HG02623 (cell line): ENCODE data around the gene POC1A.

Source experiments
- ATAC-seq: cut with Tn5 transposase; IDR thresholded peaks from one replicate; pipeline ENCODE4 v1.9.1; 2021; ENCODE audit warnings: moderate library complexity; ENCODE audit not compliant: unreplicated experiment

POC1A gene

GRCh38 chr3:52132041-52132440, 22.2 kb downstream of the POC1A start:
- no peak for ATAC-seq

DNA sequence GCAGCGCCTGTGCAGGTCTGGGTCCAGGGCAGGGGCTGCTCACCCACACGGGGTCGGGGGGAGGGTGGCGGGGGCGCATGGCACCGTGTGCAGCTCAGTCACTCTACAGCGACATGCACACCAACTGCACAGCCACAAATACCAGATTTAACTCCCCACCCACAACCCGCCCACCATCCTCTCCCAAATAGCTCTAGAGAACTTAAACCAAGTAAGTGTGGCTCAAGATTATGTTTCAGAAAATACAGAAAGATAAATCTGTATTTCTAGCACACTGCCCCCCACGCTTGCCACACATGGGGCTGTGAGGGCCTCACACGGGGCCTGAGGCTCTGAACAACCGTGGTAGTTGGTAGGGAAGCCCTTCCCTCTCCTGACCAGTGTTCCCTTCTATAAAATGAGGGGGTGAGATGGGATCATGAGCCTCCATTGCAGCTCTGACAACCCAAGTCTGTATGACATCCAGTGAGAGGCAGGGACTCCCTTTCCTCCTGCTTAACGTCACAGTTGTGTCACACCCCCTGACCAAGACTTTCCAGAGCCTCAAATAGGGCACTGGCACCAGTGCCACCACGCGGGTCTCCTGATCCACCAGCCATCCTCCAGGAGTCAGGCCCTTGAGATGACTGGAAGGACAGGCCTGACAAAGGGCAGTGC, 23.1 kb downstream of the POC1A start:
- no peak for ATAC-seq

DNA sequence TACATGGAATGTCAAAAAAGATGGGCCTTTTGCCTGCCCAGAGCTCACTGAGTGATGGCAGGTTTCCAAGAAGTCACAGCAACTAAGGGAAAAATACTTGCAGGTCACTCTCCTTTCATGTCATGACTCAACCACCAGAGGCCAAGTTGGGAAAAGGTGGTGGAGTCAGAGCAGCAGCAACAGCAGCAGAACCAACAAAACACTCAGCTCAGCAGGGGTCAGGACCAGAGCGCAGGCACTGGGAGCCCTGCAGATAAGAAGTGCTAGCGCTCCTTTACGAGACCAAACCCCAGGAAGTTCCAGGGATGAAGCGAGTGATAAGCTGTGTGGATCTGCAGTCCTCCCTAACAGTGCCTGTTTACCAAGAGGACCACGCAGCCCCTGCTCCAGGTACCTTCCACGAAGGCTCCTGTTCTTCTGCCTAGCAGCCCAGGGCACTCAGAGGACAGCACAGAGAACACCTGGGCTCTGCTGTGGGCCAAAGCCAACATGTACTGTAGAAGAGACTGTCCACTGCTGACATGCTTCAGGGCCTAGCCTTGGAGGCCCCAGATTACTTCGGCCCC, 26.0 kb downstream of the POC1A start:
- ATAC-seq = no peak

- no peak for ATAC-seq
These were observed 27.7 kb downstream of the POC1A start for GRCh38 chr3:52126500-52126899.

DNA sequence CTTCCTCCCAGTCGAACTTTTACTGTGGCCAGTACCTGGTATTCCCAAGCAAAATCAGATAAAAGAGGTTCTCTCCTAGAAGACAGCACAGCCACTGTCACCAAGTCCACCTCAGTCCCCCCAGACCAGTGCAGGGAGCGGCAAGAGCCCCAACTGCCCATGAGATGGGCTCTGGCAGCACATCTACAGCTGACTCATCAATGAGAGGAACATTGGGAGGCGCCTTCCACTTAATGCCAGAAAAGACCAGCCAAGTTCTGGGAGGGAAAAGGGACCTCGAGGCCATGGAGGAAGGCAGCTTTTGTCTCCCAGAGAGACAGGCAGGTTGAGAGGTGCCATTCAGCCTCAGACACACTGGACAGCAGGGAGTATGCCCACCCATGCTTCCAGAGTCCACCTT, 28.2 kb downstream of the POC1A start:
- ATAC-seq = no peak

DNA sequence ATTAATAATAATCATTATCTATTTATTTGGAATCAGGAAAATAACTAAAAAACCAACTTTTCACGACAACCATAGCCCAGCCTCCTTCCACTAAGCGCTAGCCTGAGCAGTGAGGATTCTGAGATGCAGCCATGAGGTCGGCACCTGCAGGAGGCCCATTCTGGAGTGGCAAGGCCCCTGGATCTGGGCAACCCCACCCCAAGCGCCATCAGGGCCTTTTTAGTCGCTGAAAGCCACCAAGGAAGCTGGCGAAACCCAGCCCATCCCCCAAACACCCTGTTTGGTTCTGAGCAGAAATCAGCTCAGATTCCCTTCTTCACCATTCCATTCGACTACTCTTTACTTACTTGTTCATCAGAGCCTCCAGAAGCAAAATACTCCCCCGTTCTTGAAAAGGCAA, 29.5 kb downstream of the POC1A start:
- no peak for ATAC-seq

DNA sequence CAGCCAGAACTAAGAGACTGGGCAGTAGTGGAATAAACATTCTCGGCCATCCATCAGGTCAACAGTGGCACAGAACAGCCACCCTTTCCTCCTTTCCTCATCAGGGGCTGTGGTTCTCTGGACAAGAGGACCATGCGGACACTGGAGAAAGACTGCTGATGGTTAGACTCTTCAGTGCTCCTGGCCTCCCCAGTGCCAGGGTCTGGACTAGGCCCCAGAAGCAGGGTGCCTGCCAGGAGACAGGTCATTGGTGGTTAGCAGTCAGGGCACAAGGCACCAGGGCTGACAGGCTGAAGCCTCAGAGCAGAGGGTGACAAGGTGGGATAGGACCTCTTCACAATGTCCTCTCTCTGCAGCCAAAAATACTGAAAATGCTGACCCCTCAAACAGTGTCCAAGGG, 30.1 kb downstream of the POC1A start:
- no peak for ATAC-seq

GRCh38 chr3:52123106-52123725, 31.0 kb downstream of the POC1A start:
- ATAC-seq = no peak

DNA sequence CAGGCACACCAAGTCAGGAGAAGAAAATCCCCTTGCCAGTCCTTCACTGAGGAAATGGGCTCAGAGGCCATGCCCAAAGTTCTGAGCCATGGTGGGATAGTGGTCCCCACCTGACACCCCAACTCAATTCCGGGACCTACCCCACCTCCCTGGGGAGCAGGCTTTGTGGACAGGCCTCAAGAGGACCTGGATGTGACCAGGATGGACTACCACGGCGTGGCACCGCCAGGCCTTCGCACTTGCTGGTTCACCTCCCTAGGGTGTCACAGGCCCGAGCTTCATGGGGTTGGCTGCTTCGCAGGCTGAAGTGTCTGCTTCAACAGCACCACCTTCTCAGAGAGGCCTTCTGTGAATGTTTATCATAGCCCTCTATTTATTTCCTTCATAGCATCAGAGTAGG, 31.7 kb downstream of the POC1A start:
- ATAC-seq = no peak

- no peak for ATAC-seq
These were observed 32.4 kb downstream of the POC1A start for GRCh38 chr3:52121813-52122212.

DNA sequence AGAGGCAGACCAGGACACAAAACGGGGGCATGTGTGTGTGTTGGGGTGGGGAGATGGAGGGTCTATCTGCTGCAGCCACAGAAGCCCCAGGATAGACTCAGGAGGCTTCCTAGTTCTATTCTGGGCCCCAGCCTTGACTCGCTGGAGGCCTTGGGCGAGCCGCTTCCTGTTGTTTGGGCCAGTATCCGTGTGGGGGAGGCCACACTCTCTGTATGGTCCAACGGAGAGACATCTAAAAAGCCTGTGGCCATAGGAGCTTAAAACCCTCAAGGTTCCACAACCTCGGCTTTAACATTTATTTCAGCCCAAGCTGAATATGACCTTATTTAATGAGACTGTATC, 32.8 kb downstream of the POC1A start:
- no peak for ATAC-seq

DNA sequence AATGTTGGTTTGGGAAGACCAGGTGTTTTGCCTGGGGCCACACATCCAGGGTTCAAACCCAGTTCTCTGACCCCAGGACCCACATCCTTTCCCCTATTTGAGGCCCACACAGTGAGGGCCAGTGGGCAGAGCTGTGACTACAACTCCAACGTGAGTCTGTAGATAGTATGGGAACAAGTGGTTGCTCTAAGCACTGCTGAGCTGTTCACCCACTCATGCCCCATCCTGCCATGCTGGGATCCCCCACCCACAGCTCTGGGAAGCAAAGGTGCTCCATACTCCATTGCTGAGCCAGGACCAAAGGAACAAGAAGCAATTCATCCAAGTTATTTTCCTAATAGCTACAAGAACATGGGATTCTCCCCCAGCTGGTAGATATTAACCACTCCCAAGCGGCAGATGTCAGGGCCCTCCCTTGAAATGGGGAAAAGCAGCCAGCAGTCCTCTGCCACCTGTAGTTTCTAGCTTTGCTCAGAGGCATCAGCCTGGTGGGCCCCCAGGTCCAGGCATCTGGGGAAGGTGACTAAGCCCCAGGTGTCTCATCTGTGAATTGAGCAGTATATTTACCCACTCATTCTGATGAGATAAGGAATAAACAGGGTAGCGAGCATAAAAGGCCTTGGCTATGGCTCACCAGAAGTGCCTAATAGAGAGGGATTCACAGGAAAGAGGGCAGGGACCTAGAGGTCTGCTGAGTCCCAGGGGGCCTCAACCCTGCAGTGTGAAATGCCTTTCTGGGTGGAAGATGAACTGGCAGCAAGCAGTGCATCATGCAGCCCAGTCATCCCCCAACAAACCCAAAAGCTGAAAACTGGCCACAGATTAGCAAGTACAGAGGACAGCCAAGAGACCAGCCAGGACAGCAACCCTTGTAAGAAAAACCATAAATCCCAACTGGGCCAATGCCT, 33.4 kb downstream of the POC1A start:
- ATAC-seq = no peak

- no peak for ATAC-seq
These were observed 34.4 kb downstream of the POC1A start for GRCh38 chr3:52119826-52120225.

- ATAC-seq = no peak
These were observed 35.1 kb downstream of the POC1A start for GRCh38 chr3:52119099-52119498.

GRCh38 chr3:52118156-52118875, 35.9 kb downstream of the POC1A start:
- ATAC-seq = no peak

GRCh38 chr3:52117537-52117936, 36.7 kb downstream of the POC1A start:
- no peak for ATAC-seq

GRCh38 chr3:52112056-52112455, 42.2 kb downstream of the POC1A start:
- ATAC-seq = no peak

GRCh38 chr3:52110502-52110901, 43.7 kb downstream of the POC1A start:
- no peak for ATAC-seq

DNA sequence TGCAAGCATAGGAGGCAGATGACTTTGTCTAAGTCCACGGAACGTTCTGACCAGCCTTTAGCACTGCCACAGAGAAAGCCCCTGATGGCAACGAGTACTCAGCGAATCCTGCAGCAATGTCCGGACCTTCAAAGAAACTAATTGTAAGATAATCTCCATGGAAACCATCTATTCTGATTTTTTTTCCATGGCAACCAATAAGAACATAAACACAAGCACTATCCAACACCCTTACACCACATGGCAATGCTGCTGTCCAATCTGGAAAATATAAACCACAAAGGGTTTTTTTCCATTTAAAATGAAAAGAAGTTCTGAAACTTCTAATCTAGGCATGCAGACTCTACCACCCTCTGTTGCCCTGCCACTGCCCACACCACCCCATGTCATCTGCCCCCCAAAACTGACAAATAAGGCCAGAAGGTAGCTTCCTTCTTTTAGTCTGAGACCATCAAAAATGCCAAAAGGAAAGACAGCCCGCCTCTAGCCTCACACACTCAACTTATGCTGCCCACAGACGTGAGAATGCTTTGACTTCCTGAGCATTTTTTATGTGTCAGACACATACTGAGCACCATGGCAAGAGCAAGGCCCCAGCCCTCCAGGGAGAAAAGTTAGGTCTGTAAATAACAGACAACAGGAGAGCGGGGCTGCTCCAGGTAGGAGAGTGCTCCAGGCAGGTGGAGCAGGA, 44.5 kb downstream of the POC1A start:
- no peak for ATAC-seq
